ENCODE data around the gene ARHGDIA.

GRCh38 chr17:81851423-81851822 is 19.7 kb downstream of the ARHGDIA start:
- TF ChIP-seq CTCF (IDR thresholded peaks at IDR 0.05) = no peak
- no peak for TF ChIP-seq POLR2A (IDR thresholded peaks at IDR 0.05)
- TF ChIP-seq POLR2AphosphoS5 (IDR thresholded peaks at IDR 0.05) = no peak
